IPS-18c (cell line): ENCODE measurements around the gene TOLLIP.

Experiments
- H3K4me3 ChIP-seq: 2 replicates; pipeline ENCODE4 v1.7.0; 2013; ENCODE audit warnings: low read depth, mild to moderate bottlenecking, low read length, moderate library complexity; ENCODE audit not compliant: insufficient read depth
- H3K9me3 ChIP-seq: one replicate; pipeline ENCODE4 v1.6.1; 2013; ENCODE audit warnings: mild to moderate bottlenecking, low read length, moderate library complexity; ENCODE audit not compliant: control insufficient read depth, insufficient read depth

TOLLIP gene

DNA sequence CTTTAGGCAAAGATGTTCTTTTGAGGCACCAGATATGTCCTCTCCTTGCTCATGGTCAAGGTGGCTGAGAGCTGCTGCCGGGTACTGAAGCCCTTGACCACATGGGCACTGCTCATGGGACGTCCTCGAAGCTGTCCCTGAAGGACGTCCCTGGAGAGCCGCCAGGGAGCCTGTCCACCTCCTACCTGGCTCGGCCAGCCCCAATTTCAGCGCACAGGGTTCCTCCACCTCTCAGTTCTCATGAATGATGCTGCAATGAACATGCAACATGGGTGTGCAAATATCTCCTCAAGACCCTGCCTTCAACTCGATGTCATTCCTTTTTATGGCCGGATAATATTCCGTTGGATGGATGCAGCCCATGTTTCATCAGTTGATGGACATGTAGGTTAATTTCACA lies 24.4 kb upstream of the TOLLIP start:
- H3K9me3 ChIP-seq: no peaks in the 10 kb centered on the region
- H3K4me3 ChIP-seq: no peak overlapping the region

DNA sequence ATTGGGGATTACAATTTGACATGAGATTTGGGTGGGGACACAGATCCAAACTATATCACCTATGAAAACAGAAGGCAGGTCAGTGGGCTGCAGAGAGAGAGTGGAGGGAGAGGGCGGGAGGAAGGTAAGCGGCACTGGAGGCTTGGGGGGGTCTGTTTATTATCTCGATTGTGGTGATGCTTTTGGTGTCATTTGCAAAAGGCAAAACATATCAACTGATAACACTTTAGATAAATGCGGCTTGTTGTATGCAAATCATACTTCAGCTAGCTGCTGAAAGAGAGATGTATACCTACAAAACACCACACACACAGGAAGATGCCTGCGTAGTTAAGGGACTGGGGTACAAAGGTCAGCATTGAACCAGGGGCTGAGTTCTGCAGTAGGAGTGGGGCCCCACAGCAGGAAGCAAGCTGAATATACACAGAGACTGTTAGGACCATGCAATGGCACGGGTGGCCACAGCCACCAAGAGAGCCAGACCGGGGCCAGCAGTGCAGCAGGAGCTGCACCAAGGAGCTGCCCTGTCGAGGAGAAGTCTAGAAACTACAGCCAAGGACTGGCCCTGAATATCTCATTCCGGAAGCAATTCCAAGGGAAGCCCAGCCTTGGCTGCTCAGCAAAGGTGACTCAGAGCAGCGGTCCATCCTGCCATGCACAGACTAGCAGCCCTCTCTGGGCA lies 23.8 kb upstream of the TOLLIP start:
- H3K4me3 ChIP-seq: no peak overlapping the region
- no peaks in the 10 kb centered on the region for H3K9me3 ChIP-seq

DNA sequence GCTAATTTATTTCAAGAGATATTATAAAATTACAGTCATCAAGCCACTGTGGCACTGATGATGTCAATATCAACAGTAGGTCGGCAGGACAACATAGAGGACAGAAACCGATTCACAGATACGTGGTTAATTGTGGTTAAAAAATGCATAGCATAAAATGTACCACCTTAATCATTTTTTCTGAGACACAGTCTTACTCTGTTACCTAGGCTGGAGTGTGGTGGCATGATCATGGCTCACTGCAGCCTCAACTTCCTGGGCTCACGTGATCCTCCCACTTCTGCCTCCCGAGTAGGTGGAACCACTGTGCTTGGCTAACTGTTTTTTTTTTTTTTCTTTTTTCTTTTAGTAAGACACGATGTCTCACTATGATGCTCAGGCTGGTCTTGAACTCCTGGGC lies 21.0 kb upstream of the TOLLIP start:
- Histone ChIP-seq H3K4me3 (no peak overlapping the region), H3K9me3 (no peaks in the 10 kb centered on the region)

- H3K4me3 ChIP-seq: no peak overlapping the region
- H3K9me3 ChIP-seq: no peaks in the 10 kb centered on the region
Measured at GRCh38 chr11:1327064-1327460, 17.6 kb upstream of the TOLLIP start.

DNA sequence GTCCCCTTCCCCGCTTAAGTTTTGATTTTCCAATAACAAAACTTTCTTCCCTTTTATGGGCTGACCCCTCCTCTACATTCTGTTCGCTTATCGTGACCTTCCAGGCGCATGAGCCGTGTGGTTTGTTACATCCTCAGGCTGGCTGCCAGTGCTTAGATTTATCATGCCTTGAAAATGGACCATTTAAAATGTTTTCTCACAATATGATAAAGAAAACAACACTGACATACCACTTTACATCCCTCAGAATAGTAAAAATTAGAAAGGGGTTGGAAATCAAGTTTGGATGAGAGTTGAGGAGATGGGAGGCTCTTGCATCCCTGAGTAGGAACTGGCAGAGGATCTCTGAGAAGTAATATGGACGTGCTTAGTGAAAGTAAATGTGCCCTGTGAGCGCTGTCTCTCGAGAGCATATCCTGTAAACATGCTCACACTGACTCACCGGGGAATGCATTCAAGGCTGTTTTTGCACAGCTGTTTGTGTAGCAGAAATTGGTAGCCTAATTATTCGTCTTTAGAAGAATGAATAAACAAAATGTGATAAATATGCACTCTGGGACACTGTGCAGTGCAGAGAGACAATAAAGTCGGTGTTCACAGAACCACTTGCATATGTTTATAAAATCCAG lies 17.1 kb upstream of the TOLLIP start:
- Histone ChIP-seq H3K9me3 (no peaks in the 10 kb centered on the region), H3K4me3 (no peak overlapping the region)

- no peak overlapping the region for H3K4me3 ChIP-seq
- H3K9me3 ChIP-seq: no peaks in the 10 kb centered on the region
Measured at GRCh38 chr11:1323774-1324173, 14.3 kb upstream of the TOLLIP start.

DNA sequence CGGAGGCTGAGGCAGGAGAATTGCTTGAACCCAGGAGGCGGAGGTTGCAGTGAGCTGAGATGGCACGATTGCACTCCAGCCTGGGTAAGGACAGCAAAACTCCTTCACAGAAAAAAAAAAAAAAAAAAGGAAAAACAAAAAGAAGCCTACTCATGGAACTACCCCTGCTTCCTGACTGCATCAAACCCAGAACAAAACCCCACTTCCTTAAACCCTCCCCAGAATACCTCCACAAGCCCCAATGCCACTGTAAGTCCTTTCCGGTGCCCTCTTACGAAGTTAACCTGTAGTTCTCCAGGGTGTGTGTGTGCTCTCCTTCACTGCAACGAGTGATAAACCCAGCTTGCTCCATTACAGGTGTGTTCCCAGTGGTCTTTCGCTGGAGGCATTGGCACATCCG lies 8.6 kb upstream of the TOLLIP start:
- no peak overlapping the region for H3K4me3 ChIP-seq
- H3K9me3 ChIP-seq: no peaks in the 10 kb centered on the region

DNA sequence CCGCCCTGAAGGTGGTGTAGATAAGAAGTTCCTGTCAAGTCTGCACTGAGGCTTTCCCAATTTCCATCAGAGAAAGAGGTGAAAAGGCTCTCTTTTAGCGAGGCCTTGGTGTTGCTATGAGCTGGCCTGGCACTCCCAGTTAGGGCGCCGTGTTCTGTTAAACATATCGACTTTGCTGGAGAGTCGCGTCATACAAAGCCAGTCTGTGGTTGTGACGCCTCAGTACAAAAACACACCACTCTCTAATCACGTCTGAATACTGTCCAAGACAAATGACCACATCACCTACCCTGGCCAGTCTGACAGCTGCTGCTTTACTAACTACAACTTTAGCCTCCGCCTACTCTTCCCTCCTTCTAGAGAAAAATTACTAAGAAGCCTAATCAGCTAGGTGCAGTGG lies 8.0 kb upstream of the TOLLIP start:
- no peak overlapping the region for H3K4me3 ChIP-seq
- H3K9me3 ChIP-seq: no peaks in the 10 kb centered on the region

GRCh38 chr11:1310772-1311468 lies 1.5 kb upstream of the TOLLIP start:
- no peak overlapping the region for H3K4me3 ChIP-seq
- no peaks in the 10 kb centered on the region for H3K9me3 ChIP-seq

- Histone ChIP-seq H3K4me3 (peak overlapping the region; percentile 46), H3K9me3 (no peaks in the 10 kb centered on the region)
Measured at GRCh38 chr11:1310318-1310687, 871 bp upstream of the TOLLIP start.

DNA sequence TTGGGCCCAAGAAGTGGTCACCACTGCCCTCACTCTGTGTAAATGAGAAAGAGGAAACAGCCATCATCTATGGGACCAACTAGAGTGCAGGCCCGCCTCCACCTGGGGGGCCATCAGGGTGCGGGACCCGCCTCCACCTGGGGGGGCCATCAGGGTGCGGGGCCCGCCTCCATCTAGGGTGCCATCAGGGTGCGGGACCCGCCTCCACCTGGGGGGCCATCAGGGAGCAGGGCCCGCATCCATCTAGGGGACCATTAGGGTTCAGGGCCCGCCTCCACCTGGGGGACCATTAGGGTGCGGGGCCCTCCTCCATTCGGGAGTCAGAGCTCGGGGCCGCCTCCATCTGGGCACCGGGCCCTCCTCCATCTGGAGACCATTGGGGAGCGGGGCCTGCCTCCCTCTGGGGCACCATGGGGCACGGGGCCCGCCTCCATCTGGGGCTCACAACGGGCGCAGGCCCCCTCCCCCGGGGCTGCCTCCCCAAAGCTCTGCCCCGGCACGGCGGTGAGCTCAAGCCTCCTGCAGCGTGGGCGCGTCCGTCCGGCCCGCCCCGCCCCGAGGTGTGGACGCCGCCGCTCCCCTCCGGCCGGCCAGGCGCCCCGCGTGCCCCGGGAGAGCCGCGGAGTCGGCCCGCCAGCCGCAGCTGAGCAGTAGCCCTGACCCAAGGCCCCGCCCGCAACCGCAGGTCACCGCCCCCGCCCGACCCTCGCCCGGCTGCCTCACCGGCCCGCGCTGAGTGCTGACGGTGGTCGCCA lies 512 bp downstream of the TOLLIP start:
- Histone ChIP-seq H3K9me3 (no peaks in the 10 kb centered on the region), H3K4me3 (peak overlapping the region; percentile 79)

DNA sequence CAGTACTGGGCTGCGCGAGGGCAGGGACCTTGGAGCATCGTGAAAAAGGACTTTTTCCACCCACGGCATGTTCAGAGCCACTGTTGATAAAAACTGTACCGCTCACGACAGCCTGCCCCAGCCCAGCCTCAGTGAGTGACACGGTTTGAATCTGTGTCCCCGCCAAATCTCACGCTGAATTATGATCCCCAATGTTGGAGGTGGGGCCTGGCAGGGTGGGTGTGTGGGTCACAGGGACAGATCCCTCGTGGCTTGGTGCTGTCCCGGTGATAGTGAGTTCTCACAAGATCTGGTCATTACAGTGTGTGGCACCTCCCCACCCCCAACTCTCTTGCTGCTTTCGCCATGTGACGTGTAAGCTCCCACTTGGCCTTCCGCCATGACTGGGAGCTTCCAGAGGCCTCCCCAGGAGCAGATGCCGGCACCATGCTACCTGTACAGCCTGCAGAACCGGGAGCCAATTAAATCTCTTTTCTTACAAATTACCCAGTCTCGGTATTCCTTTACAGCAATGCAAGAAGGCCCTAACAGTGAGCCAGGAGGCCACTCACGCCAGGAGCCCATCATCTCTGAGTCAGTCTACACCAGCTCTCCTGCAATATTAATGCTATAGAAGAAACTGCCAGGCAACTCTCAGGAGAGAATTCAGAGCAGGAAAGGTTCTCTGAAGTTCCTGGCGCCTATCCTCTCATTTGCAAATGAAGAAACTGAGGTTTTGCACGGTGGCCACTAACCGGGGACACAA lies 1.3 kb downstream of the TOLLIP start:
- H3K4me3 ChIP-seq: peak overlapping the region; percentile 79

GRCh38 chr11:1307163-1307870 lies 2.1 kb downstream of the TOLLIP start:
- Histone ChIP-seq H3K9me3 (no peaks in the 10 kb centered on the region), H3K4me3 (no peak overlapping the region)

More for the DNA sequence above, 1.3 kb downstream of the TOLLIP start:
- H3K9me3 ChIP-seq: no peaks in the 10 kb centered on the region

DNA sequence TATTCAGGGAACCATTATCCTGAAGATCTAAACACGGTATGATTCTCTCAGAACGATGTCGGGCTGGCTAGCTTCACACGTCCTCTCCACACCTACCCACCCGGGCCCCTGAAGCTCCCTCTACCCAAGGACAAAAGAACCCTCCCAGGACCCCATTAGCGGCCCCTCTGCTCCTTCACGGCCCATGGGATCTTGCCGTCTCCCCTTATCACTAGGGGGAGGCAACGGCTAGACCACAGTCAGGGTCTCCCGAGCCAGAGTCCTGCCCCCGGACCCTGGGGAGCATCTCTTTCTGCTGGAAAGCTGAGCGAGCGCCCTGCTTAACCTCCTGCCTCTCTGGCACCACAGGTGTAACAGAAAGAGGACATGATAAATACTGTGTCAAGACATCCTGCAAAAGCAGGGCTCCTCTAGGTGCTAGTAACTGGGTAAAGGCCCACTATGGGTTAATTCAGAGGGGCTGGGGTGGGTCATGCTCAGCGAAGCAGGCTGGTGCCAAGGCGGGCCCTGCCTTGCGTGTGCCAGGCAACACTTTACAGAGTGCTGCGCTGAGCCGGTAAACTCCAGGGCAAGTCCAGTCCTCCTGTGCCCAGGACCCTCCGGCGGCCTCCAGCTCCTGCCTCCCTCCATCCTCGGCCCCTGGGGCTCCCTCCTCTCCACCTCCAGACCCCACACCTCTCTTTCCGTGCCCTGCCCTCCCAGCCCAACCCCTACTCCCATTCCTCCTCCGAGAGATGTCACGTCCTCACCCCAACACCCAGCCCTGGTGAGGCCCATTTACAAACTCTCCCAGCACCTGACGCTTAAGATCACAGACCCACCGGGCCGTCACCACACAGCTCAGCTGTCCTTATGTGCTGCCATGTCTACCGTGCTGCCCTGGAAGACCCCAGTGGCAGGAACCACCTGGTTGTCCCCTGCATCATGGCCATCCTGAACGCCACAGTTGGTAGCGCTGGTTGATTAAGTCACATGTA lies 3.0 kb downstream of the TOLLIP start:
- no peak overlapping the region for H3K4me3 ChIP-seq

GRCh38 chr11:1305501-1306056 lies 3.9 kb downstream of the TOLLIP start:
- Histone ChIP-seq H3K9me3 (no peaks in the 10 kb centered on the region), H3K4me3 (no peak overlapping the region)

More for the DNA sequence above, 3.0 kb downstream of the TOLLIP start:
- no peaks in the 10 kb centered on the region for H3K9me3 ChIP-seq
